Testis (tissue), 2 donors: ENCODE results near the gene PTPRT.

ENCODE experiments used
- CTCF ChIP-seq, 3 experiments: fragments of 450-650 bp in 2 of 3; fragments of 200-600 bp in 1 of 3; sonication (generic) in 1 of 3; IDR thresholded peaks; one replicate each; pipeline ENCODE4 v1.5.1; 2016 to 2019; ENCODE audit warnings: antibody characterized with exemption in 3 of 3, mild to moderate bottlenecking in 2 of 3, moderate library complexity in 1 of 3
- POLR2A ChIP-seq: fragments of 450-650 bp; IDR thresholded peaks from one replicate; pipeline ENCODE4 v1.6.1; 2017; ENCODE audit warnings: antibody characterized with exemption, mild to moderate bottlenecking, moderate library complexity

GRCh38 chr20:42152575-42152974 is 1037.1 kb downstream of the PTPRT start:
- TF ChIP-seq POLR2A (no peak), CTCF (IDR thresholded peaks at IDR 0.05) (no peak)
